ENCODE results near the gene TNFRSF14.

DNA sequence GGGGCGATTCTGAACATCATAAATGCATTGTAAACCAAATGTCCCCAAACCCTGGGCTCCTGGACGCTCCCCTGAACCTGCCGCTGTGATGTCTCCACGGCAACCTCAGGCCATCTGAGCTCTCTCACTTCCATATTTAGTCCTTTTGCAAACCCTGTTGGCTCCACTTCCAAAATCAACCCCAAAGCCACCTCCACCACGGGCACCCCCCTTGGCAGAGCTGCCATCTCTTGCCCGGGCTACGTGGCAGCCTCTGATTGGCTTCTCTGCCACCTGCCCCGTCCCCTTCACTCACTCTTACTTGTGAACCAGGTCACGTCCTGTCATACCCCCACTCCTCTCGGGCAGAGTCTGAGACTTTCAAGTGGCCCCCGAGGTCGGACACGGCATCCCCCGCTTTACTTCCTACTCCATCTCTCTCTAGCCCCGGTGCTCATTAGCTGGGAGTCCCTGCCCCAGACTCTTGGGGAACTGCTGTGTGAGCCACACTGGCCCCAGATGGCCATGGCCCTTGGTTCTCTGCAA lies 46.2 kb downstream of the TNFRSF14 start:
- TF ChIP-seq, protein P1, sequence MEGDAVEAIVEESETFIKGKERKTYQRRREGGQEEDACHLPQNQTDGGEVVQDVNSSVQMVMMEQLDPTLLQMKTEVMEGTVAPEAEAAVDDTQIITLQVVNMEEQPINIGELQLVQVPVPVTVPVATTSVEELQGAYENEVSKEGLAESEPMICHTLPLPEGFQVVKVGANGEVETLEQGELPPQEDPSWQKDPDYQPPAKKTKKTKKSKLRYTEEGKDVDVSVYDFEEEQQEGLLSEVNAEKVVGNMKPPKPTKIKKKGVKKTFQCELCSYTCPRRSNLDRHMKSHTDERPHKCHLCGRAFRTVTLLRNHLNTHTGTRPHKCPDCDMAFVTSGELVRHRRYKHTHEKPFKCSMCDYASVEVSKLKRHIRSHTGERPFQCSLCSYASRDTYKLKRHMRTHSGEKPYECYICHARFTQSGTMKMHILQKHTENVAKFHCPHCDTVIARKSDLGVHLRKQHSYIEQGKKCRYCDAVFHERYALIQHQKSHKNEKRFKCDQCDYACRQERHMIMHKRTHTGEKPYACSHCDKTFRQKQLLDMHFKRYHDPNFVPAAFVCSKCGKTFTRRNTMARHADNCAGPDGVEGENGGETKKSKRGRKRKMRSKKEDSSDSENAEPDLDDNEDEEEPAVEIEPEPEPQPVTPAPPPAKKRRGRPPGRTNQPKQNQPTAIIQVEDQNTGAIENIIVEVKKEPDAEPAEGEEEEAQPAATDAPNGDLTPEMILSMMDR (IDR thresholded peaks at IDR 0.05): no peak
- TF ChIP-seq ZFX (IDR thresholded peaks at IDR 0.05; ENCODE audit: borderline replicate concordance): no peak

Data from 22Rv1 (cell line).